ENCODE results near the gene NFS1.
A peak's percentile ranks its signal among the peaks of the same experiment; 100 is the strongest.

NFS1 gene

DNA sequence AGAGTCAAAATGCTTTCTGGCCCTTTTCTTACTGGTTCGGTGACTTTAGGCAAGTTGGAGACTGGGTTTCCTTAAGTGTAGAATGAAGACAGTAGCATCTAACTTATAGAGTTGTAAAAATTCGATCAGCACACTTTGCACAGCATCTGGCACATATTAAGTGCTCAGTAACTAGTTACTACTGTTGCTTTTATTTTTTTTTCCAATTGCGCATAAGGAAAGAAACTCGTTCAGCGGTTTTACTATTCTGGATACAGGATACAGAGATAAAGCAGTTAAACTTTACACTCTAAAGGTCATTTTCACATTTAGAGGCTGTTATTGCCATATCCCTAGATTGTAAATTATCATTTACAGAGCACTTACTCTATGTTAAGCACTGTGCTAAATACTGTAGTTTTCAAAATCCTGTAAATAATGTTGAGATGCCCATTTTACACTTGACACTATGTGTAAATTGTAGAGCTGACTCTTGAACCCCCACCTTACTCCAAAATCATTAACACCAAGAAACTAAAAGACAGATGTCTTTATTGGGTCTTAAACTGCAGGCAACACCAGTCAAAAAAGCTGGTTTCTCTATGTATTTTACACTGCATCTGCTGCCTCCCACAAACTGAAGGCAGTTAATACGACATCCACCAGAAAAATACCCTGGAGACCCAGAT, 939 bp upstream of the NFS1 start:
- Histone ChIP-seq H3K9me2 (replicated peaks; ENCODE audit: insufficient read depth, low read length) (no peaks in the 10 kb centered on the region), H3F3A (ENCODE audit: insufficient read depth, low read length) (peaks cover 51% of the 10 kb centered on the region), H3K9ac (ENCODE audit: low read length) (peak overlapping the region; percentile 86), H3K4me1 (ENCODE audit: low read length) (peaks cover 10% of the 10 kb centered on the region; the same call in 1 of the 2 replicates), H3K79me2 (ENCODE audit: low read length) (peaks cover 58% of the 10 kb centered on the region), H3K27me3 (replicated peaks; ENCODE audit: insufficient read depth, low read length) (no peaks in the 10 kb centered on the region), H3K4me2 (ENCODE audit: low read depth, low read length) (peak overlapping the region; percentile 75), H4K20me1 (ENCODE audit: insufficient read depth, low read length) (no peaks in the 10 kb centered on the region; the same call in 1 of the 2 replicates), H3K36me3 (replicated peaks; ENCODE audit: insufficient read depth, low read length) (peaks cover 18% of the 10 kb centered on the region), H3K27ac (ENCODE audit: low read length) (peak overlapping the region; percentile 79; the same call in 1 of the 2 replicates), H3K4me3 (ENCODE audit: low read length) (peak overlapping the region; percentile 93), H2AFZ (ENCODE audit: low read length) (peak overlapping the region; percentile 97), H3K9me3 (replicated peaks; ENCODE audit: insufficient read depth, low read length) (no peaks in the 10 kb centered on the region)
- DNase-seq: peak; percentile 30
- TF ChIP-seq, protein P1, sequence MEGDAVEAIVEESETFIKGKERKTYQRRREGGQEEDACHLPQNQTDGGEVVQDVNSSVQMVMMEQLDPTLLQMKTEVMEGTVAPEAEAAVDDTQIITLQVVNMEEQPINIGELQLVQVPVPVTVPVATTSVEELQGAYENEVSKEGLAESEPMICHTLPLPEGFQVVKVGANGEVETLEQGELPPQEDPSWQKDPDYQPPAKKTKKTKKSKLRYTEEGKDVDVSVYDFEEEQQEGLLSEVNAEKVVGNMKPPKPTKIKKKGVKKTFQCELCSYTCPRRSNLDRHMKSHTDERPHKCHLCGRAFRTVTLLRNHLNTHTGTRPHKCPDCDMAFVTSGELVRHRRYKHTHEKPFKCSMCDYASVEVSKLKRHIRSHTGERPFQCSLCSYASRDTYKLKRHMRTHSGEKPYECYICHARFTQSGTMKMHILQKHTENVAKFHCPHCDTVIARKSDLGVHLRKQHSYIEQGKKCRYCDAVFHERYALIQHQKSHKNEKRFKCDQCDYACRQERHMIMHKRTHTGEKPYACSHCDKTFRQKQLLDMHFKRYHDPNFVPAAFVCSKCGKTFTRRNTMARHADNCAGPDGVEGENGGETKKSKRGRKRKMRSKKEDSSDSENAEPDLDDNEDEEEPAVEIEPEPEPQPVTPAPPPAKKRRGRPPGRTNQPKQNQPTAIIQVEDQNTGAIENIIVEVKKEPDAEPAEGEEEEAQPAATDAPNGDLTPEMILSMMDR (IDR thresholded peaks at IDR 0.05; ENCODE audit: low read length): no peak
- no peak for TF ChIP-seq EZH2 (optimal IDR thresholded peaks at IDR 0.05; ENCODE audit: low read depth, low read length)

GRCh38 chr20:35698298-35699126, 640 bp downstream of the NFS1 start:
- Histone ChIP-seq H3K9me3 (replicated peaks; ENCODE audit: insufficient read depth, low read length) (no peaks in the 10 kb centered on the region), H3K4me2 (ENCODE audit: low read depth, low read length) (peak overlapping the region; percentile 75), H3K27ac (ENCODE audit: low read length) (peak overlapping the region; percentile 79; the same call in 1 of the 2 replicates), H3K36me3 (replicated peaks; ENCODE audit: insufficient read depth, low read length) (peaks cover 3% of the 10 kb centered on the region; the same call in 1 of the 2 replicates), H3K9ac (ENCODE audit: low read length) (peak overlapping the region; percentile 86), H3F3A (ENCODE audit: insufficient read depth, low read length) (peaks cover 37% of the 10 kb centered on the region), H3K4me1 (ENCODE audit: low read length) (peaks cover 10% of the 10 kb centered on the region; the same call in 1 of the 2 replicates), H2AFZ (ENCODE audit: low read length) (peak overlapping the region; percentile 97), H3K9me2 (replicated peaks; ENCODE audit: insufficient read depth, low read length) (no peaks in the 10 kb centered on the region), H3K4me3 (ENCODE audit: low read length) (peak overlapping the region; percentile 93), H4K20me1 (ENCODE audit: insufficient read depth, low read length) (no peaks in the 10 kb centered on the region; the same call in 1 of the 2 replicates), H3K79me2 (ENCODE audit: low read length) (peaks cover 43% of the 10 kb centered on the region), H3K27me3 (replicated peaks; ENCODE audit: insufficient read depth, low read length) (no peaks in the 10 kb centered on the region)
- TF ChIP-seq EZH2phosphoT487 (IDR thresholded peaks at IDR 0.05; ENCODE audit: low read length): no peak
- no peak for TF ChIP-seq EZH2 (optimal IDR thresholded peaks at IDR 0.05; ENCODE audit: low read depth, low read length)
- TF ChIP-seq, protein P1 (IDR thresholded peaks at IDR 0.05; ENCODE audit: low read length): no peak
- DNase-seq: no peak

- Histone ChIP-seq H3K4me2 (ENCODE audit: low read depth, low read length) (peak overlapping the region; percentile 75; the same call in 1 of the 2 replicates), H3K9me2 (replicated peaks; ENCODE audit: insufficient read depth, low read length) (no peaks in the 10 kb centered on the region), H4K20me1 (ENCODE audit: insufficient read depth, low read length) (no peaks in the 10 kb centered on the region; the same call in 1 of the 2 replicates), H3K36me3 (replicated peaks; ENCODE audit: insufficient read depth, low read length) (peaks cover 3% of the 10 kb centered on the region; the same call in 1 of the 2 replicates), H3K9me3 (replicated peaks; ENCODE audit: insufficient read depth, low read length) (no peaks in the 10 kb centered on the region), H3K9ac (ENCODE audit: low read length) (peak overlapping the region; percentile 86; the same call in 1 of the 2 replicates), H3K27me3 (replicated peaks; ENCODE audit: insufficient read depth, low read length) (no peaks in the 10 kb centered on the region), H3K79me2 (ENCODE audit: low read length) (peaks cover 38% of the 10 kb centered on the region), H3K27ac (ENCODE audit: low read length) (no peak overlapping the region), H3F3A (ENCODE audit: insufficient read depth, low read length) (peaks cover 31% of the 10 kb centered on the region), H3K4me3 (ENCODE audit: low read length) (peak overlapping the region; percentile 93; the same call in 1 of the 2 replicates), H2AFZ (ENCODE audit: low read length) (peak overlapping the region; percentile 97), H3K4me1 (ENCODE audit: low read length) (peaks cover 10% of the 10 kb centered on the region; the same call in 1 of the 2 replicates)
- TF ChIP-seq EZH2 (optimal IDR thresholded peaks at IDR 0.05; ENCODE audit: low read depth, low read length) (no peak), EZH2phosphoT487 (IDR thresholded peaks at IDR 0.05; ENCODE audit: low read length) (no peak)
- TF ChIP-seq, protein P1 (IDR thresholded peaks at IDR 0.05; ENCODE audit: low read length): no peak
- no peak for DNase-seq
Measured at GRCh38 chr20:35697696-35698297, 1.4 kb downstream of the NFS1 start.
